Stimulated activated CD8-positive, alpha-beta memory T cell treated with anti-CD3 and anti-CD28 coated beads, Interleukin-7, amount 100 ng/mL, for 24 hours (primary cell): ENCODE results near the gene NKX2-3.

Experiments
- DNase-seq: peaks from one replicate; pipeline ENCODE4 v3.0.0-alpha.2; 2020; ENCODE audit warnings: low read depth

The NKX2-3 gene

DNA sequence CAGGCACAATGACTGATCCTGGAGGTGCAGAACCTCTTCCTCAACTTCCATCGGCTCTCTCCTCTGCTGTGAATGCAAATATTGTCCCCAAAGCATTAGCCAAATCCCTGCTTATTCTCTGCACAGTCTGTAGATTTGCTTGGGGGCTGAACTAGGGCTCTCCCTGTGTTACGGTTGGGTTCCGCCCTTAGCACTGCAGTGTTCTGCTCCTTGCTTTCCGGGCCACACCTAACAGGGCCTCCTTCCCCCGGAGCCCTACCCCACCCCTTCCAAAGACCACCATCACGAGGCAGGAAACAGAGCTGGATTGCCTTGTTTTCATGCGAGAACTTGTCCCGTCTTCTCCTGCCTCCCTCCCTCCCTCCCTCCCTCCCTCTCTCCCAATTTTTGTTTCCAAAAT, 50.9 kb downstream of the NKX2-3 start:
- no peak for DNase-seq
